Calu3 (cell line): Measurements from ENCODE around the gene ULK4. TPM values are rescaled to one million over a fixed set of nuclear protein-coding genes. Genes with fewer than 3 reads are reported as not detected.

ENCODE experiments used
- BruUV-seq: library from RNA; stranded (reverse); fragments of 400-500 nt; replicated peaks from 2 replicates; lab custom pipeline; 2021; lab: Mats Ljungman, UMichigan
- CTCF ChIA-PET: fragments of 300-600 bp; sonication (Branson Sonifier 250); formaldehyde crosslinking; loops from one replicate; lab custom pipeline; 2022; ENCODE audit warnings: antibody characterized with exemption; lab: Charles Lee
- DNase-seq: peaks from one replicate; pipeline ENCODE4 v3.0.0; 2022
- H3K27ac Mint-ChIP-seq: one replicate; pipeline ENCODE4 v1.8.0; 2022; ENCODE audit warnings: mixed read lengths; ENCODE audit not compliant: unreplicated experiment
- H3K27me3 Mint-ChIP-seq: one replicate; pipeline ENCODE4 v1.8.0; 2022; ENCODE audit warnings: mixed read lengths; ENCODE audit not compliant: unreplicated experiment
- H3K36me3 Mint-ChIP-seq: one replicate; pipeline ENCODE4 v1.8.0; 2022; ENCODE audit warnings: mild to moderate bottlenecking, moderate library complexity, mixed read lengths; ENCODE audit not compliant: insufficient read depth, unreplicated experiment
- H3K4me1 Mint-ChIP-seq: one replicate; pipeline ENCODE4 v1.8.0; 2022; ENCODE audit warnings: mild to moderate bottlenecking, low read depth, mixed read lengths; ENCODE audit not compliant: unreplicated experiment
- H3K4me3 Mint-ChIP-seq: one replicate; pipeline ENCODE4 v1.8.0; 2022; ENCODE audit warnings: mild to moderate bottlenecking, low read depth, moderate library complexity, mixed read lengths; ENCODE audit not compliant: unreplicated experiment
- H3K9me3 Mint-ChIP-seq: one replicate; pipeline ENCODE4 v1.8.0; 2022; ENCODE audit warnings: low read depth, mixed read lengths; ENCODE audit not compliant: unreplicated experiment
- CTCF ChIP-seq: fragments of 200-600 bp; IDR thresholded peaks from one replicate; pipeline ENCODE4 v1.8.0; 2022; ENCODE audit warnings: antibody characterized with exemption; ENCODE audit not compliant: unreplicated experiment
- intact Hi-C: fragments of 100-400 bp; cut with micrococcal nuclease; formaldehyde crosslinking; loops from one replicate; pipeline ENCODE4 v1.10.0; 2022; ENCODE audit not compliant: unreplicated experiment
- total RNA-seq: library from RNA; stranded (reverse); gene quantifications from 2 replicates; pipeline ENCODE4 v1.2.3, GENCODE V29; 2022

The ULK4 gene
- total RNA-seq, 1 experiment from 2014 or later = 8.7 TPM

GRCh38 chr3:41600616-41601015 is 361.3 kb downstream of the ULK4 start:
- intact Hi-C loops = no loop called here
- no peaks in the 10 kb centered on the region for H3K27me3 Mint-ChIP-seq
- no peaks in the 10 kb centered on the region for H3K9me3 Mint-ChIP-seq
- no peak for TF ChIP-seq CTCF
- no TSS peak for BruUV-seq
- no peaks in the 10 kb centered on the region for H3K4me1 Mint-ChIP-seq
- no peak overlapping the region for H3K27ac Mint-ChIP-seq
- H3K36me3 Mint-ChIP-seq = no peaks in the 10 kb centered on the region
- CTCF ChIA-PET = no interaction called here
- no peak for DNase-seq
- H3K4me3 Mint-ChIP-seq = no peak overlapping the region

GRCh38 chr3:41599127-41599484 is 362.8 kb downstream of the ULK4 start:
- no peak for DNase-seq
- no TSS peak for BruUV-seq
- intact Hi-C loops = no loop called here
- Mint-ChIP-seq H3K27ac (no peak overlapping the region), H3K27me3 (no peaks in the 10 kb centered on the region), H3K4me1 (no peaks in the 10 kb centered on the region), H3K9me3 (no peaks in the 10 kb centered on the region), H3K36me3 (no peaks in the 10 kb centered on the region), H3K4me3 (no peak overlapping the region)
- CTCF ChIA-PET = no interaction called here
- no peak for TF ChIP-seq CTCF

DNA sequence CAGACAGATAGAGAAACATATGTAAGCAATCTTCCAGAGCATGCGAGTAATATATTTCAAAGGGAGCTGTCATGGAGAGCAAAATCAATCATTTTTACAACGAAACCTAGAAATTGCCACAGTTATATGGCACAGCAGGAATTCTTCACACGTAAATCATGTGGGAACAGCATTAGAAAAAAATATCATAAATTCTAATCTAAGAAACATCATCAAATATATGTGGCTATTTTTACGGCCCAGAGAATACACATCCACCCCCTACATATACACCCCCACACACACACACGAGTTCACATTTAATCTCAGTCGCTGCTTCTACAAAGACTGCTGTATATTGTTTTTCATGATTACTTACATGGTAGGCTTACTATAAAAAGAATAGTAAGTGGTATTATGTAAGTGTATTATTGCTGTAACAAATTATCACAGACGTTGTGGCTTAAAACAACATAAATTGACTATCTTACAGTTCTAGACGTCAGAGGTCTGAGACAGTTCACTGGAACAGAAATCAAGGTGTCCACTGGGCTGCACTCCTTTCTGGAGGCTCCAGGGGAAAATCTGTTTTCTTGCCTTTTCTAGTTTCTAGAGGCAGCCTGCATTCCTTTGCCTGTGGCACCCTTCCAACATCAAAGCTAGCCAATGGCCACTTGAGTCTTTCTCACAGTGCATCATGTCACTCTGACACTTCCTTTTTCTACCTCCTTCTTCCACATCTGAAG is 363.3 kb downstream of the ULK4 start:
- TF ChIP-seq CTCF = no peak
- Mint-ChIP-seq H3K9me3 (no peaks in the 10 kb centered on the region), H3K27ac (no peak overlapping the region), H3K4me1 (no peaks in the 10 kb centered on the region), H3K27me3 (no peaks in the 10 kb centered on the region), H3K36me3 (no peaks in the 10 kb centered on the region), H3K4me3 (no peak overlapping the region)
- no TSS peak for BruUV-seq
- CTCF ChIA-PET = no interaction called here
- intact Hi-C loops = no loop called here
- DNase-seq = no peak

DNA sequence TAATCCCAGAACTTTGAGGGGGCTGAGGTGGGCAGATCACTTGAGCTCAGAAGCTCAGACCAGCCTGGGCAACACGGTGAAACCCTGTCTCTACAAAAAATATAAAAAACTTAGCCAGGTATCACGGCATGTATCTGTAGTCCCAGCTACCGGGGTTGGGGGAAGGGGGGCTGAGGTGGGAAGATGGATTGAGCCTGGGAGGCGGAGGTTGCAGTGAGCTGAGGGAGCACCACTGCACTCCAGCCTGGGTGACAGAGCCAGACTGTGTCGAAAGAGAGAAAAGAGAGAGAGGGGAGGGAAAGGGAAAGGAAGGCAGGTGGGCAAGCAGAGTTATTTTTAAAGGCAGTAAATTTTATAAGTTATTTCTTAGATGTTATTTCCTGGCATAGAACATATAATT is 368.1 kb downstream of the ULK4 start:
- TF ChIP-seq CTCF = no peak
- Mint-ChIP-seq H3K36me3 (no peaks in the 10 kb centered on the region), H3K4me3 (no peak overlapping the region), H3K4me1 (no peaks in the 10 kb centered on the region), H3K9me3 (no peaks in the 10 kb centered on the region), H3K27me3 (no peaks in the 10 kb centered on the region), H3K27ac (no peak overlapping the region)
- intact Hi-C loops = no loop called here
- CTCF ChIA-PET = no interaction called here
- BruUV-seq = no TSS peak
- DNase-seq = no peak
